Measurements from ENCODE around the gene PDK4.
"Not testable (repeated sequence)": the region's sequence is repeated elsewhere in the genome, so short reads cannot be mapped to it uniquely, and the experiment has no call there.

The PDK4 gene

DNA sequence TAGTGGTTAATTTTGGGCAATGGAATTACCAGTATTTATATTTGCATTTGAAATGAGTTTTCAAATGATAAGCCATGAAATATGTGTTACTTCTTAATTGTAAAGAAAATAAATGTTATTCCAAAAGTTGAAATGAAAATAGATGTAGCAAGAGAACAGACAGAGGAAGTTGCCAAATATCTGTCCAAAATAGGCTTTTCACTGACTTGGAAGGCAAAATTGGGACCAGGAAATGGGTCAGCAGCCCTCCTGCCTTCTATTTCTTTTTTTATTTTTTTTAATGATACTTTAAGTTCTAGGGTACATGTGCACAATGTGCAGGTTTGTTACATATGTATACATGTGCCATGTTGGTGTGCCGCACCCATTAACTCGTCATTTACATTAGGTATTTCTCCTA lies 8.1 kb upstream of the PDK4 start:
- DNase-seq, result not testable (repeated sequence)

DNA sequence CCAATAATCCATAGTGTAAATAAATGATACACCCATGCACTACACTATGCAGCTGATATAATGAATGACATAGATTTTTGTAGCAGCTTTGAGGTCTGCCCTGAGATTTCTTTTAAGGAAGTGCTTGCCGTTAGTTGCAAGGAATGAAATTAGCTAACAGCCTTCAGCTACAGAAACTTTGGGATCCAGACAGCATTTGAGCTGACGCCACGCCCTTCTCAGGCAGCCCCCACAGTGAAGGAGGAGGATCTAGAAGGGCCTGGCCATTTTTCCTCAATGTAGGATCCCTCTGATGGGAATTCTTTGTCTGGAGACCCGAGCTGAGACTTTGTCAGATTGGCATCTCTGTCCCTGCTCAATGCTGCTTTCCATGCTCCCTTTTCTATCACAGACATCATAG lies 6.1 kb upstream of the PDK4 start:
- DNase-seq, result no peak

DNA sequence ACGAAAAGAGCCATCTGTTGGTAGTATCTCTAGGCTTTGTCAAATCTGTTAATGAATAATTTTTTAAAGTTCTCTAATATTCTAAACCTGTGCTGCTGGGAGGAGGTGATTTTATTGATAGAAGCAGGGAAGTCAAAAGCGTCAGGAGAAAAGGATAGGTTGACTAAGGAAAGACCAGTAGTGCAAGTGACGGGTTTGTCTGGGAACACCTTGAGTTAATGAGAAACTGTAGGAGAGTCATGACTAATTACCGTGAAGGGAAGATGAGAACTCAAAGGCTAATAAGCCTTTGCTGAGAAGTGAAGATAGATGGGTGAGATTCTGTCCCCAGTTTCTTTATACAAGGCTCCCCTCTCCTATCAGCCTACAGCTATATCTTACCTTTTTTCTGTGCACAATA lies 5.0 kb upstream of the PDK4 start:
- DNase-seq, result no peak

DNA sequence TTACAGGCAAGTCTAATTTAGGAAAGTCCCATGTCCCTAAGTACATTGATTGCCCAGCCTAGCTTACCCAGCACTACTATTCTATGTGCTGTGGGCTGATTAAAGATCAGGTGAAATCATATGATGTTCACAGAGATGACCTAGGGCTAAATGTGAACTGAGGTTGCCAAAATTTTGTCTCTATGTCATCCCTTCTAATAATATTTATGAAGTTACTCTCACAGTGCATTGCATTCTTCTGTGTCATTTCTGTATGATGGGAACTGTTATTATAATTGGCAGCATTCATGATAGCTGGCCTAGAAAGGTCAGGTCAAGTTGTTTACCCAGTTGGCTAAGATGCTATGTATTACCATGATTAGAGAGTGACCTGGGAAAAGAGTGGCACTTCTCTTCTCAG lies 2.8 kb upstream of the PDK4 start:
- no peak for DNase-seq

DNA sequence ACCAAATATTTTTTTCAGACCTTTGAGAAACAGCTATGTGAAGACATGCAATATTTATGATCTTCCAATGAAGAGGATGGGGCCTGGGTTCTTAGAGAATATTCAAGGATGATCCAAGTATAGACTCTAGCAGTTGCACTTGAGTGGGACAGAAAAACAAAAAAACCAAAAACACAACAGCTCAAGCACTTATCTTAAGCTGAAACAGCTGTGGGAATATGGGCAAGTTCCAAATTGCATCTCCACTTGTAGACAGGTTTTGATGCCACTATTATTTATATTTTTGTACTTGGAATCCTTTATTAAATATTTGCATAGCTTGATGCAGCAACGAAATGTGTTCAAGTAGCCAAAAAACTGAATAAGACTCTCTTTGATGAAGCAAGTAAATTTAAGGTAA lies 2.2 kb upstream of the PDK4 start:
- no peak for DNase-seq

DNA sequence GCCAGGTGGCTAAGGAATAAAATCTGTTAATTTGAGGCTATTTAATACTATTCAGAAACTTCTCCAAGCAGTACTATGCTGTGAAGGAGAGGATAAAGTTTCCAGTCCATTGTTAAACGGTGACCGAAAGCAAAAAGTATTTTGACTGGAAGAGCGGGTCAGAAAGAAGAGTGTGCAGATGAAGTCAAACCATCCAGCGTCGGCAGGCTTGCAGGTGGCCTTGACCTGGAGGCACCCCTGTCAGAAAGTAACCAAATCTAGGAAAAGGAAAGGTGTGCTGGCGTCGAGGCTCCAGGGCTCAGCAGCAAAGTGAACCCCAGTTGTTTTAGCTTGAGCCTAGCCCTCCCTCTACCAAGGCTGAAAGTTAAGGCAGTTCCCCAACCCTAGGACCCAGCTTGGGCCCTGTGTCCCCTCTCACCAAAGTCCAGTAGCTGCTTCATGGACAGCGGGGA lies 544 bp downstream of the PDK4 start:
- DNase-seq, result no peak

DNA sequence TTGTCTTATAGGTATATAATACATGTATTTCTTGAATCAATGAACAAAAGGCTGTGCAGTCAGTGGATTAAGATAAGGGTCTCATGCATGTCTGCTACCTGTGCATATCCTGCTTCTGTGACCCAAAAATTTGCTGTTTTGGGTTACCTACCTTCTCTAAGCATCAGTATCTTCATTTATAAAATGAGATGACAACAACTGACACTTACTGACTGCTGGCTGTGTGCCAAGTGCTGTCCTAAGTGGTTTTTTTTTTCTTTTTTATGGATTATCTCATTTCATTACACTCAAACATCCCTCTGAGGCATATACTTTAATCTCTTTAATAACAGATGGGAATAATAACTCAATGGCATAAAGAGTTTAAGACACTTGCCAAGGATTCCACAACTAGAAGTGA lies 2.1 kb downstream of the PDK4 start:
- no peak for DNase-seq

DNA sequence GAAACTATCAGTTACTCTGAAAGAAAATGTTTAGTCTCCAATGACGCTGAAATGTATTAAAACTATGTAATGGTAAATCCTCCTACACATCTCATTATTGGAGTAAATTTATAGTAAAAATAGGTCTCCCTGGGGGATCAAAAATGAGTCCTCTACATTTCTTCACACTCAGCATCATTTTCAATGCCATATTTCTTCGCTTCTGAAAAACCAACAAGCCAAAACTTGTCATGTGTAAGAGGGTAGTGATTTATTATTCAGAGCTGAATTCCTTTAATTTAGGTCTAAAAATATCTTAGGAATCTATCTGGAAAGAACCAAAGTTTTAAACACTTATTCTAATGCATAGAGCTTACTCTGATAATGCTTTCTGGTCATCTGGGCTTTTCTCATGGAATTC lies 3.0 kb downstream of the PDK4 start:
- DNase-seq, result no peak

DNA sequence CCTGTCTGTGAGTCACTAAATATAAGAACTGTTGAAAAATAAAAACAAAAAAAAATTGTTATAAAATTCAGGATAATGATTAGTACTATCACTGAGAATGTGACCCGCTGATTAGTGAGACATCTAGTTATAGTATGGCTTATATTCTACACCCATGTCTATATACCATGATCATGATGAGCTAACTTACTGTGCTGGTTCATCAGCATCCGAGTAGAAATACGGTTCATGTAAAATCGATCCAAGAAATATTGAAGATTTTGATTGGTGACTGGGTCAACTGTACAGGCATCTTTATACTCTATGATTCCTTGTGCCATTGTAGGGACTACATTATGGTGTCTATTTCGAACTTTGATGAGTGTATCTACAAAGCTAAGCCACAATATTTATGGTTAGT lies 3.7 kb downstream of the PDK4 start:
- DNase-seq, result no peak

DNA sequence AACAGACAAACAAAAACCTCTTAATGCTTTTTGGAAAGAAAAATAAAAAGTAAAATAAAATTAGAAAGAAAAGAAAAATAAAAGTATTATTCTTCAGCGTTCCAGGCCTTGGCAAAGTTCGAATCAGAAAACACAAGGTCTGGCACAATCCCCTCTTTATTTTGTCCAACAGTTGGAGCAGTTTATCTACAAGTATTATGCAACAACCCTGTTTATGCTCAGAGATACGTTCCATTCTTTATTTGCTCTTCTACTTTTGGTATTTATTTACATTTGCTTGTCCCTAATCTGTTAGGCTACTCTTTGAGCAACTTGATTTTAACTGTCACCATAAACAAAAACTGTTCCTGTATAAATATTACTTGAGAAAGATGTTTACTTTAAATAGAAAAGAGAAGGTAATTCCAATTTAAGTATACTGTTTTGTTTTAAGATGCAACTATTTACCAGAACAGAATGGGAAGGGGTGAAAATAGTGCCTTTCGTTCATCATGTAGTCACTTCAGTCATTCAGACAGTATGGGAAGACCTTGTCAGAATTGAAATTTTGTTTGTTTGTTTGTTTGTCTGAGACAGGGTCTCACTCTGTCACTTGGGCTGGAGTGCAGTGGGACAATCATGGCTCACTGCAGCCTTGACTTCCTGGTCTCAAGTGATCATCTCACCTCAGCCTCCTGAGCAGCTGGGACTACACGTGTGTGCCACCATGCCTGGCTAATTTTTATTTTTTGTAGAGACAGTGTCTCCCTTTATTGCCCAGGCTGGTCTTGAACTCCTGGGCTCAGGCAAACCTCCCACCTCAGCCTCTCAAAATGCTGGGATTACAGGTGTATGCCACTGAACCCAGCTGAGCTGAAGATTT lies 5.7 kb downstream of the PDK4 start:
- no peak for DNase-seq

DNA sequence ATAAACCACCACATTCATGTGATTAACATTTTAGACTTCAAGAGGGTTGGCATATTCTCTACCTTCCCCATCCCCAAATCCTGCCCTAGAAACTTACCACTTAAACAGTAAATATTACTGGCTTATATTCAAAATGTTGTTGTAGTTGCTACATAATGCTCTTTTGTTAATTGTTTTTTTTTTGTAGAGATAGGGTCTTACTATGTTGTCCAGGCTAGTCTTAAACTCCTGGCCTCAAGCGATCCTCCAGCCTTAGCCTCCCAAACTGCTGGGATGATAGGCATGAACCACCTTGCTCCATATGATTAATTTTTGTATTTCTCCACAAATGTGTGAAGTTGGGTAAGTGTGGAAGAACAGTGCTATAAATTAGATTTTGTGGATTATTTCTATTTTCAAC lies 6.5 kb downstream of the PDK4 start:
- no peak for DNase-seq

DNA sequence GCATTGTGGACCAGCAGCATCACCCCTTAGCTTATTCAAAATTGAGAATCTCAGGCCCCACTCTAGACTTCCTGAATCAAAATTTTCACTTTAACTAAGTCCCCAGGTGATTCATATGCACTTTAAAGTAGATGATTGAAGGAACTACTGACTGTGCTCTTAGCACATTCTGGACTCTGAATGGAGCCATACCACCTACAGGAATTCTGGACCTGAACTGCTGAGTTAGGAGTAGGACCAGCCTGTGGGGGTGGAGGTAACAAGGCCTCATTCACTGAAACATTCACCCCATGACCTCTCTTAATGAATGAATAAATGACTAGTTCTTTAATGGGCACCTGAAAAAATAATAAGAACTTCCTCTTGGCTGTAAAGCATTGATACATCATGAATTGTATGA lies 7.3 kb downstream of the PDK4 start:
- DNase-seq, result no peak

DNA sequence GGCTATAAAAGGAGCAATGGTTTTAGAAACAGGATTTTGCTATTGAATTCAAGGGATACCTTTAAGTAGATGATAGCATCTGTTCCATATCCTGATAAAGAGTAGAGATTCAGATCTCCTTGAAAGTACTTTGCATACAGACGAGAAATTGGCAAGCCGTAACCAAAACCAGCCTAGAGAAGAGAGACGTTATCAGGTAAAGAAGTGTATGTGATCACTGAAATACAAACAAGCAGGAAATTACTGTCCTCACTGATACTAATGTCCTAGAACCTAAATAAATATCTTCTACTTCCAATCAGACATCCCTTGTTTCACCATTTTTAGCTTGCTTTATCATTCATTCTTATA lies 9.4 kb downstream of the PDK4 start:
- no peak for DNase-seq

DNA sequence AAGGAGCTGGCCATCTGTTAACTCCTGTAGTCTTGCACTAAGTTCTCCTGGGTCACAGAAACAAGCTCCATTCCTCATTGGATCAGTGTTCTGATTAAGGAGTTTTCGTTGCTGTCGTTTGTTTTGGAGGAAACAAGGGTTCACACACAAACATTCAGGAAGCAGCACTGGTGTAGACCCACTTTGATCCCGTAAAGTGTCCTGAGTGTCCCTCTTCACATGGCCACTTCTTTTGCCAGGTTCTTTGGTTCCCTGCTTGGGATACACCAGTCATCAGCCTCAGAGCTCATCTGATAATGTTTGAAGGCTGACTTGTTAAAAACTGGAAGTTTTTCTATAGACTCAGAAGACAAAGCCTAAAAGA lies 10.9 kb downstream of the PDK4 start:
- no peak for DNase-seq

DNA sequence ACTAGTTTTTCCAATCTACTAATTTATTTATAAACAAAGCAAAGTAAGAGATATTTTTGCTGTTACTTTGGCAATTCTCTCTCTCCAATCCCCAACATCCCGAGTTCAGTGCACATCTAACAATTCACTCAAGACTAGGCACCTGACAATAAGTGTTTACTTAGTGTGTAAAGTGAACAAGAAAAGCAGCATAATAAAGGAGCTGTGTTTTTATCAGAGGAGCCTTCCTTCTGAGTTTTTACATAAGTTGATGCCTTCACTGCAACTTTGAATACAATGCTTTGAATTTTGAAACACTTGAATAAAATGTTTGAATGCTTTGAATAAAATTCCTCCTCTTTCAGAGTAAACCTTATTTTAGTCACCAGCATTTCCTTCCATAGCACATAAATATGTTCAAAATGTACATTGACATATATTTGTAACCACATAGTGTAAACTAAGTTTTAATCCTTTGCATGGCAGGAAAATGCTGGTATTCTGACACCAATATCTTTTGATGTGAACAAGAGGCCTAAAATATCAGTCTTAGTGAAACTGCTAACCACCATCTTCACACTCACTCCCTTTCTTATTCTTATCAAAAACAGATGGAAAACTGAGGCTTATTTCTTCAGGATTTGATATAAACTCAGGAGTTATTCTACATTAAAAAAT lies 11.4 kb downstream of the PDK4 start:
- no peak for DNase-seq

DNA sequence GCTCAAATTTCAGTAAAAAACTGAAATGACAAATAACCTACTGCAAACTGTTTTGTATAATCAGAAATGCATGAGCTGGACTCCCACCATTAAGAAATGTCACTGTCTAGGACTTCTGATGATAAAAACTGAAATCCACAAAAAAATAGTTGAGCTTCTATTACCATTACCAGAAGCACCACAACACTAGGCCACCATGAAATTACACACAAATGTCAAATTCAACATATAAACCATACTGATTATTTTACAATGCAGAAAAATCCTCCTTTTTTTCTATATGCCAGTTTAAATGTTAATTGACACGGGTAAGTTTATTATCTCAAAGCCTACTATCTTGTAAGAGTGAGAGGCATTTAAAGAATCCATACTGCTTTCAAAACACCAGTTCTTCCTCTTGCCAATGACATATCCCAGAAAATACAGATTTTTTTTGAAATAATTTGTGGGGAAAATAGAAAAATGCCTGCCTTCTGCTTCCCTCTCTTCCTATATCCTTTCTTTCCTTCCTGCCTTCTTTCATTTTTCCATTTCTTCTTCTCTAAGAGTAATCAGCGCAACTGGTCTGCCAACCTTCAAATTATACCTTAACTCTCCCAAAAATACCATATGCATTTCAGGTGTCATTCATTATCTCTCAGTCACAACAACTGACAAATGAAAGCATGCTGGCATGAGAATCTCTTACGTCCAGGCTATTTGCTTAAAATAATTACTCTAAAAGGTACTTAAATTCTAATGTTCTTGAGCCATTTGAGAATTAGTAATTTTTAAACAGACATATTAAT lies 12.3 kb downstream of the PDK4 start:
- no peak for DNase-seq

DNA sequence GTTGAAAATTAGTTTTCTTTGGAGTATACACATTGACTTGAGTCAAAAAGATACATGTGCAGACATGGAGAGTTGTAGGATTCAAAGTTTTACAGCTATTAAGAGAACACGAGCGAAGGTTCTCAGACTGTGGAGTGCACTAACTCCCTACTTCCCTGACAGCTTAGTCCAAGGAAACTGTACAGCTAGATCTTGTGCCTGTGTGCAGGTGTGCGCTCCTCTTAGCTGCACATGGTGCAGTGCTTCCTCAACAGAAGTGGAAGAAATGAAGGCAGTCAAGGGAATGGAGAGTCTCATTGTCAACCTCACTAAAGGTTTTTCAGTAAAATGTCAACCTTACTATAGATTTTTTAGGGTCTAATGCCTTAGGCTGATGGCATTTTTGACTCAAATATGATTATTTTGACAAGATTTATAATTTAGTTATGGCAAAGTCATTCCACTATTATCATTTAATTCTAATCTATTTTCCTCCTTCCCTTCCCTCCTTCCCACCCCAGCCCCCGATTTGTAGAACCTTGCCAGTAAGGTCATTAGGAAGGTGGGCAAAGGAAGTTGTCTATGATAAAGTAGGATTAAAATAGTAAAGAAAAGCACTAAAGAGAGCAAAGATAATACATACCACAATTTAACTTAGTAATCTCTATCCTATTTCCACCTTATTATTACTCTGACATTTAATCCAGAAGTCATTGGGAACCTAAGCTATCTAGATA lies 13.6 kb downstream of the PDK4 start:
- no peak for DNase-seq

DNA sequence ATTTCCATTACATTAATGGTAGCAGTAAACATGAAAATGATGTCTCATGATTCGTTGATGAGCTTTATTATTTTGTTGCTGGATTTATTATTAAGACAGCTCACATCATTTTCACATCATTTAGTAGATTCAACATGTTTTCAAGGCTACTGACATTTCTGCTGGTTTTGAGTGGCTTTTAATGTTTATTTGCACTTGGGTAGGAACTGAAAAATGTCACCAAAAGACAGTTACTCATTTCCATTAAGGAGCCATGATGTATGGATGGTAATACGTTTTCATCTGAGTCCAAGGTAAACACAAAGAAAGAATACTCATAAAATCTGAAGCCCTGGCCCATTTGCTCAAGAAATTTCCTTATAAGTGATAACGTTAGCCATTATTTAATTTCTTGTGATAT lies 14.8 kb downstream of the PDK4 start:
- DNase-seq, result no peak

DNA sequence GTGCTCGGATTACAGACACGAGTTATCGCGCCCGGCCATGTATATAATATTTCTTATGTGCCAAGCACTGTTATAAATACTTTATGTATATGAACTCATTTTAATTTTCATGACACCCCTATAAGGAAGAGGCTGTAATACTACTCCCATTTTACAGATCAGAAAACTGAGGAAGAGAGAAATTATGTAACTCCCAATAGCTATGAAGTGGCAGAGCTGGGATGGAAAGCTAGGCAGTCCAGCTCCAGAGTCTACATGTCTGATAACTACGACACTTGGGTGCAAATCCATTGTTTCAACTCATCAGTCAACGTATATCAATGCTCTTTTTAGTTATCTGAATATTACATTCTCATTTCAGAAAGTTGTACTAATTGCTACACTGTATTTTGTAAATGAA lies 17.0 kb downstream of the PDK4 start:
- DNase-seq, result no peak

DNA sequence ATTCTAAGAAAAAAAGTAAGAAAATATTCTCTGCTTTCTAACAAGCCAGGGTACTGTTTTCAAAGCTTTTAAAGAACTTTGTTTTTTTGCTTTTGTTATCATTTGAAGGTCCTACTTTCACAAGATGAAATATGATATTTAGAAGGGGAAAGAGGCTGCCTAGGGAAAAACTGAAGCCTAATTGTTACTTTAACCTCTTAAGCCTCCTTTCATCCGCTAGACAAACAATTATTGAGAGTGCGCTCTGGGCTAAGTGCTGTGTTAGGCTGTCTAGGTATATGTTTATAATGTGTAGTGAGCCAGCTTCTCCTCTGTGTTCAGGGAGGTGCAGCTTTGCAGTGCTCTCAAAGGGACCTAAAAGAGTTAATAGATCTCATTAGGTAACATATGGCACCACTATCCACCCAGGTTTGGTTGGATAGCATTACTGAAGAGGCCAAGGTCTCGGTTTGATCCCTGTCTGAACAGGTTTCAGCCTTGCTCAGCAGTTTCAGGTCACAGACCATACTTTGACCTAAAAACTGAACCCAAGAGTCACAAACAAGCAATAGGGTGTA lies 17.9 kb downstream of the PDK4 start:
- no peak for DNase-seq

DNA sequence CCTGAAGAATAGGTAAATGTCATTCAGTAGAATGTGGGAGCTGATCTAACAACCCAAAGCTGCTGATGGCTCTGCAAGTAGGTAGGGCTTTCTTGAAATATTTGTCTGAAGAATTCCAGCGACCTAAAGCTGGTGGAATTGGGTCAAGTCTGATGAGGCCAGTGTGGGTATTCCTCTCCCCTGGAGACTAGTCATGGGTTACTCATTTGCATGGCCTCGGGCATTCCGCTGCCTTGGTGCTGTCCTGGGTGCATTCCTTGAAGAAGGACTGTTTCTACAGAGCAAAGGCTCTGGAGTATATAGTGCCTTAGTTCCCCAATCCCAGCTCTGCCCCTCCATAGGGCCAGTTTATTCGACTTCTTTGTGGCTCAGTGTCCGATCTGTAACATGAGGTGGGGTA lies 19.2 kb downstream of the PDK4 start:
- DNase-seq, result no peak

DNA sequence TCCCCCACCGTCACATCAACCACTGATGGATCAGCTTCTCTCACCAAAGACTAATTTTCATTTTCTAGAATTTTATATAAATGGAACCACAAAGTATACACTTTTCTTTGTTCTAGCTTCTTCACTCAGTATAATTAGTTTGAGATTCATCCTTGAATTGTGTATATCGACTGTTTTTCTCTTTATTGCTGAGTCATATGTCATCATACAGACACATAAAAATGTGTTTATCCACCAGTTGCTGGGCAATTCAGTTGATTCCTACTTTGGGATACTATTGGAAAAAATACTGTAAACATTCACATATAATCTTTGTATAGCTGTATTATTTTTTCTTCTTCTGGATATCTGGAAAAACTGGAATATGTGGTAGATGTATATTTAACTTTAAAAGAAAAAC lies 26.6 kb downstream of the PDK4 start:
- no peak for DNase-seq

DNA sequence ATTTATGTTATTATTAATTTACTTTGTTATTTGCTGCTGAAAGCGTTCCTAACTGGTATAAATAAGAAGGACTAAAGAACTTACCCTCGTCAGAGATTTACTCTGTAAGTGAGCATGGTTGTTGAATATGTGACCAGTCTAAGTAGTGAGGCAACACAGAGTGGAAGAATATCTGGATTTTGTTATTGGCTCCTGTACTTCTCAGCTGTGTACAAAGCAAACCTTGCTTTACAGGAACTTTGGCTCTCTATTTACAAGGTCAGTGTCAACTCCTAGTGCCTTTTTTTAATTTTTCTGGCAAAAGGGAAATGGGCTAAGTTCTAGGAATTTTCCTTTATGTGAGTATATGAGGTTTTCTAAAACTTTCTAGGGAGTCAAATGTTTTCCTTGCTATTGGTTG lies 35.6 kb downstream of the PDK4 start:
- DNase-seq, result no peak
